Measurements from ENCODE around the gene HLA-A.

GRCh38 chr6:29990931-29991330 is 48.6 kb downstream of the HLA-A start:
- no peak for TF ChIP-seq ZNF8 (CRISPR knock-in tag; IDR thresholded peaks at IDR 0.05)
- no peak for TF ChIP-seq TOX (CRISPR knock-in tag; IDR thresholded peaks at IDR 0.05; ENCODE audit: borderline replicate concordance)
- TF ChIP-seq ZNF70 (CRISPR knock-in tag; IDR thresholded peaks at IDR 0.05): no peak

Measured in SK-N-SH treated with all-trans-retinoic acid at 6 μM for 48 hours (cell line).